Endothelial cell of umbilical vein (primary cell): Measurements from ENCODE around the gene CATSPER3.

Experiments
- EZH2 ChIP-seq: IDR thresholded peaks from 2 replicates; pipeline ENCODE4 v1.6.1; 2012; ENCODE audit warnings: borderline replicate concordance, low read depth, mild to moderate bottlenecking, moderate library complexity, low read length, inconsistent platforms; ENCODE audit not compliant: severe bottlenecking
- POLR2A ChIP-seq: IDR thresholded peaks from 2 replicates; pipeline ENCODE4 v1.6.1; 2012; ENCODE audit warnings: low read depth, mild to moderate bottlenecking, control low read depth, low read length
- POLR2AphosphoS5 ChIP-seq: IDR thresholded peaks from 2 replicates; pipeline ENCODE4 v1.6.1; 2012; ENCODE audit warnings: low read depth, mild to moderate bottlenecking, control low read depth, low read length, moderate library complexity; ENCODE audit not compliant: insufficient read depth
- TF ChIP-seq, protein P1 (sequence below), 2 donors: IDR thresholded peaks; 1 replicate in 1 of 2; 2 replicates in 1 of 2; pipeline ENCODE4 v1.5.1; 2011; ENCODE audit warnings: low read length in 2 of 2, mild to moderate bottlenecking in 2 of 2, moderate library complexity in 2 of 2, control low read depth in 1 of 2, inconsistent platforms in 1 of 2, low read depth in 1 of 2; ENCODE audit not compliant: insufficient read depth in 1 of 2; ENCODE audit errors: extremely low read depth in 1 of 2

DNA sequence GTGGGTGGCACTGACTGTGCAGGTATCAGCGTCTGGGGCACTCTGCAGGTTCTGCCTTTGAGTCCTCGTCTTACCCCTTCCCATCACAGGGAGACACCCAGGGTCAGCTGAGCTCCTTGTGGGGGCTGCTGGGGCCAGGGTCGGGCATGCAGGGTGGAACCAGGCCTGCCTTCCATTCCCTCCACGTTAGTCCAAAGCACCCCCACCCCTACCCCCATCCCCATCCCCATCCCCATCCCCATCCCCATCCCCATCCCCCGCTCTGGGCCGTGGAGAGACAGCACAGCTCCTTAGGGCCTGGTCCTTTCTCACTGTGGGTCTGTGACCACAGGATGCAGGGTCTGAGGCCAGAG lies 67.9 kb downstream of the CATSPER3 start:
- TF ChIP-seq, protein P1, sequence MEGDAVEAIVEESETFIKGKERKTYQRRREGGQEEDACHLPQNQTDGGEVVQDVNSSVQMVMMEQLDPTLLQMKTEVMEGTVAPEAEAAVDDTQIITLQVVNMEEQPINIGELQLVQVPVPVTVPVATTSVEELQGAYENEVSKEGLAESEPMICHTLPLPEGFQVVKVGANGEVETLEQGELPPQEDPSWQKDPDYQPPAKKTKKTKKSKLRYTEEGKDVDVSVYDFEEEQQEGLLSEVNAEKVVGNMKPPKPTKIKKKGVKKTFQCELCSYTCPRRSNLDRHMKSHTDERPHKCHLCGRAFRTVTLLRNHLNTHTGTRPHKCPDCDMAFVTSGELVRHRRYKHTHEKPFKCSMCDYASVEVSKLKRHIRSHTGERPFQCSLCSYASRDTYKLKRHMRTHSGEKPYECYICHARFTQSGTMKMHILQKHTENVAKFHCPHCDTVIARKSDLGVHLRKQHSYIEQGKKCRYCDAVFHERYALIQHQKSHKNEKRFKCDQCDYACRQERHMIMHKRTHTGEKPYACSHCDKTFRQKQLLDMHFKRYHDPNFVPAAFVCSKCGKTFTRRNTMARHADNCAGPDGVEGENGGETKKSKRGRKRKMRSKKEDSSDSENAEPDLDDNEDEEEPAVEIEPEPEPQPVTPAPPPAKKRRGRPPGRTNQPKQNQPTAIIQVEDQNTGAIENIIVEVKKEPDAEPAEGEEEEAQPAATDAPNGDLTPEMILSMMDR (IDR thresholded peaks at IDR 0.05; ENCODE audit: extremely low read depth in 1 of 2, insufficient read depth in 1 of 2, low read depth in 1 of 2, low read length in 2 of 2) = no peak
- TF ChIP-seq EZH2 = no peak
- TF ChIP-seq POLR2A = no peak
- no peak for TF ChIP-seq POLR2AphosphoS5
